Measurements from ENCODE around the gene KLHL1.

KLHL1 gene

DNA sequence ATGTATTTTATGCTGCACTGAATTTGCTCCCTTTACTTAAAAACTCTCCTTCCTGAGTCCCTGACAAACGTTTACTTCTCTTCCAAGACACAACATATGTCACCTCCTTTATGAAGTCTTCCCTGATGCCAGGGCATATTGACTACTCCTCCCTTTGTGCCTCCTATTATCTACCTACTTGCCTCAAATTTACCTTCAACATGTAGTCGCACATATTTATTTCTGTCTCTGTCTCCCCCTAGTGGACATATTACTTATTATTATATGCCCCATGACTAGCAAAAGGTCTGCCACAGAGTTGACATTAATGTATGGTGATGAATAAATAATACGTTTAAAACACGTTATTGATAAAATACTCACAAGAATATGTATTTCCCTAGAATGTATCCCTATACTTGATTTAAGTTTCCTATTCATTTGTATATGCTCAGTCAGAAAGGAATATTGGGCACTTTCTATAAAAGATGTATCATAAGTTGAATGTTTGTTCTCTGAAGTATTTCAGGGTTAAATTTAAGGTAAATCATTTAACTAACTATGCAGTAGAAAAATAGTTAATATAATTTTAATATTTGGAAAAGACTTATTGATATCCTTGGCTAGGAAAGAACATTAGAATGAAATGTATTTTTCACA lies 250.9 kb downstream of the KLHL1 start:
- peak; percentile 63 for DNase-seq

DNA sequence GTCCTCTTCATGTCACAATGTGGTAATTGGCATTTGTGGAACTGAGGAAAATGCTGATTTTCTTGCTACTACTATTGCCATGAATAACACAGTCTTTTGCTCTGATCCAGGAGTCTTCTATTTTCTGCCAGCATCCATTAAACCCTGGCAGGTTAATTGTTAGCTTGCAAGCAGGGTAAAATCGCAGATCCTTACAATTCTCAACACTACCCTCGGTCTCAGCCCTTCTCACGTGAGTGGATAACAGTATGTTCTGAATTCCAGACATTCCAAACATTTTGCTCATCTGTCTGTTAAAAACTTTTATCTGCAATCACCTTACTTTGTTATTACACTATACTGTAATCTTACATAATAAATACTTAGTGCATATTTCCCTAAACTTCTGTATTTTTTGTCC lies 251.9 kb downstream of the KLHL1 start:
- DNase-seq: no peak

DNA sequence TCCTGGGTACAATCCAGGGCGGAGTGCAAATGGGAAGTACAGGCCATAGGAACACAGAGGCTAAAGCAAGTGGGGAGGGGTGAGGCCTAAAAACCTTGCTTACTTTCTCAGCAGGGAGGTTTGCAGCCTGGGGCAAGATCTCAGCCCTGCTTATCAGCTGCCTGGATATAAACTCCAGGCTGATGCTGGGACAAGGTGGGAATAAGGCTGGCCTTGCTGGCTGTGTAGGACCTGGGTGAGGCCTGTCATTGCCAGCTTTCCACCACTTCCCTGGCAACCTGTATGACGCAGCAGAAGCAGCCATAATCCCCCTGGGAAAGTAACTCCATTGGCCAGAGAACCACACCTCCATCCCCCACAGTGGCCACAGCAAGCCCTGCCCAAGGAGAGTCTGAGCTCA lies 279.7 kb downstream of the KLHL1 start:
- DNase-seq: no peak

DNA sequence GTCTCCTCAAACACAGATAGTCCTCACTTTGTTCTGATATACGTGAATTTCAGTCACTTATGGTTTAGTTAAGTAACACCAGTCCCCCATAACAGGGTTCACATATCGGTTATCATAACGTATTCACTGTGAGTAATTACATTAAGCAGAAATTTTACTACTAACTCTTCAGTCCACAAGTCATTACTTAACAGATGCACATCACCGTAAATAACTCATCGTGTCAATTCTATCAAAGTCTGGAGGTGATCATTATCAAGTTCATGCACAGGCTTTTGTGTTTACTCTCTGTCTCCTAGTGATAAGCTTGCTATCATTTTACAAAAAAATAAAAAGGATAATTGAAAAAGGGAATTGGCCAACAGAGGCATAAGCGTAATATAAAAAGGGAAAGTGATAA lies 288.1 kb downstream of the KLHL1 start:
- no peak for DNase-seq

DNA sequence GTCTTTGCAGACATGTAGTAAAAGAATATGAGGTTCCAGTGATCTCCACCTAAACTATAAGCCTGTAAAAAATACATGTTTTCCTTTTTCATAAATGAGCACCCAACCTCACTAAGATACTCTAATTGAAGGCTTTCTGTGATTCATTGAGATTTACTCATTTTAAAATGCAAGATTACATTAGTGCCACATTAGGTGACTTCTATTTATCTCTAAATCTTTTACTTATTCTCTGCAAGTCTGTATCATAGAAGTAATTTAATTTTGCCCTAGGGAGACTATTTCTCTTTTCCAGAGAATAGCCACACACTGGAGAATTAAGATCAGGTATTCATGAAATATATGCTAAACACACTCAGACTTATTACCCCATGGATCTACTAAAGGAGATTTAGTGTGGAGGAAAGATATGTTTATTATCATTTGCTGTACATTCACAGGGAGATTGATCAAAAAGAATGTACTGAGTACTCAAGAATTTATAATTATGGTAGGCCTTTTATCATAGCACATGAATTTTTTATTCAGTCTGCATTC lies 290.9 kb downstream of the KLHL1 start:
- DNase-seq: no peak

DNA sequence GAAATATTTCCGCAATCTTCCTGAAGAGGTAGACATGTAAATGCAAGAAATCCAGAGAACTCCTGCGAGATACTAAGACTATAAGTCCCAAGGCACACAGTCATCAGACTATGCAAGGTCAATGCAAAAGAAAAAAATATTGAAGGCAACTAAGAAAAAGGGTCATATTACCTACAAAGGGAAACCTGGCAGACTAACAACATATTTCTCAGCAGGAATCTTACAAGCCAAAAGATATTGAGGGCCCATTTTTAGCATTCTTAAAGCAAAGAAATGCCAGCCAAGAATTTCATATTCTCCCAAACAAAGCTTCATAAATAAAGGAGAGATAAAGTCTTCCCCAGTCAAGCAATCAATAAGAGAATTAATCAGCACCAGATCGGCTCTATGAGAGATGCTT lies 299.1 kb downstream of the KLHL1 start:
- DNase-seq: no peak

DNA sequence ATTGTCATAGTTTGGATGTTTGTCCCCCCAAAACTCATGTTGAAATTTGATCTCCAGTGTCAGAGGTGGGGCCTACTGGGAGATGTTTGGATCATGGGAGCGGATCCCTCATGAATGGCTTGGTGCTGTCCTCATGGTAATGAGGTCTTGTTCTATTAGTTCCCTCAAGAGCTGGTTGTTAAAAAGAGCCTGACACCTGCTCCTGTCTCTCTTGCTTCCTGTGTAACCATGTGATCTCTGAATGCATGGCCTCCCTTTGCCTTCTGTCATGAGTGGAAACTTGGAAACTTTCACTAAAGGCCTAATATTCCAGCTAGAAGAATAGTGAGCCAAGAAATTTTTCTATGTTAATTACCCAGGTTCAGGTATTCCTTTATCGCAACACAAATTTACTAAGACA lies 312.0 kb downstream of the KLHL1 start:
- no peak for DNase-seq

DNA sequence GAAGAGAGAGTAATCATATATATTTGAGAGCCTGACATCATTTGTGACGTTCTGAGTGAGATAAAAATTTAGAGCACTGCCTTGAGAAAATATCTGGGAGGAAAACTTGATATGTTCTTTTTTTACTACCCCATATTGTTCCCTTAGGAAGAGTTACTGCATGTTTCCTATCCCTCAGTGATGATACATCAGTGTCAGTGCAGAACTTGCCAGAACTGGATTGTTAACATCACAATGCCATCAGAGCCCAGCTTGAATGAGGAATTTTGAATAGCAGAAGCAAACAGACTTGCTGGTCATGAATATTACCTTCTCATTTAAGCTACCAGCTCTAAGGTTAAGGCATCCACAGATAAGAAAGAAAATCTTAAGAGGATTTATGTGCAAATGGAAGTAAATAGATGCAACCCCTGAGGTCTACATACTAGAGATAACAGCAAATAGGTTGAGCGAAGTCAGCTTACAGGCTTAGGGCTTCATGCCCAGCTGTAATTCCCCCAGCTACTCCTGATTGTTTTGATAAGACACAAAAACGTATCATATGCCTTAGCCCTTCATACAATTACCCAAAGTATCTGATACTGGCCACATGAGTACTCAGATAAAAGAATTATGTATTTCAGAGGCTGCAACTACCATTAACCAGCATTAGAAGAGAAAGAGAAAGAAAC lies 314.3 kb downstream of the KLHL1 start:
- DNase-seq: no peak

DNA sequence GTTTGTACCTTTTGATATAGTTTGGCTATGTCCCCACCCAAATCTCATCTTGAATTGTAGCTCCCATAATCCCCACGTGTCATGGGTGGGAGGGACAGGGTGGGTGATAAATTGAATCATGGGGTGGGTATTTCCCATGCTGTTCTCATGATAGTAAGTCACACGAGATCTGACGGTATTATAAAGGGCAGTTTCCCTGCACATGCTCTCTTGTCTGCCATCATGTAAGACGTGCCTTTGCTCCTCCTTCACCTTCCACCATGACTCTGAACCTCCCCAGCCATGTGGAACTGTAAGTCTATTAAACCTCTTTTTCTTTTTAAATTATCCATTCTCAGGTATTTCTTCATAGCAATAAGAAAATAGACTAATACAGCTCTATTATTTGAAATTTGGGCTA lies 331.3 kb downstream of the KLHL1 start:
- DNase-seq: no peak

DNA sequence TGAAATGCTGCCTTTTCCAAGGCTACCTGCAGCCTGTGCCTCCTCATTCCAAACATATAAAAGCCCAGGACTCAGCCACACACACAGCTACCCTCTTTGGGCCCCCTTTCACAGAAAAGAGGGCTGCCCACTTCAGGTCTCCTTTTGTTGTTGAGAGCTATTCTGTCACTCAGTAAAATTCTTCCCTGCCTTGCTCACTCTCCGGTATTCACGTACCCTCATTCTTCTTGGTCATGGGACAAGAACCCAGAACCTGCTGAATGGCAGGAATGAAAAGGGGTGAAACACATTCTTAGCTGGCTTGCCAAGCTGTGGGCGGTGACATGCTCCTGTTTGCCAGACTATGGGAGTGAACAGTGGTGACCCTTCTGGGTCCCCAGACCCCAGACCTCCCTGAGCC lies 338.6 kb downstream of the KLHL1 start:
- DNase-seq: no peak

DNA sequence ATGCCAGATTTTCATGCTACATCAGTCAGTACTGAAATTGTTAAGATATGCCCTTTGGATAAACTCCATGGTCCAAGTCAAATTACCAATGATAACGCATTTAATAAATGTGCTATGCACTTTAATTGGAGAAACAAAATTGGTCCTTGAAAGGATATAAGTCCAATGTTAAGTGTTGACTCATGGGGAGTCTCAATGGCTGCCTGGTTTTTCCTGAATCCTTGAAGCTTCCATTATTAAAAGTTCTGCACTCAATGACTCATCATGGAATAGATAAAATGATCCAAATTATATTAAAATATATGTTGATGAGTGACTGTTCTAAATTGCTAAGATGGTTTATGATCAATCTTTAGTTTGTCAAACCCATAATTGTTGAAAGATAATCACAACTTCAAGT lies 346.7 kb downstream of the KLHL1 start:
- DNase-seq: no peak

DNA sequence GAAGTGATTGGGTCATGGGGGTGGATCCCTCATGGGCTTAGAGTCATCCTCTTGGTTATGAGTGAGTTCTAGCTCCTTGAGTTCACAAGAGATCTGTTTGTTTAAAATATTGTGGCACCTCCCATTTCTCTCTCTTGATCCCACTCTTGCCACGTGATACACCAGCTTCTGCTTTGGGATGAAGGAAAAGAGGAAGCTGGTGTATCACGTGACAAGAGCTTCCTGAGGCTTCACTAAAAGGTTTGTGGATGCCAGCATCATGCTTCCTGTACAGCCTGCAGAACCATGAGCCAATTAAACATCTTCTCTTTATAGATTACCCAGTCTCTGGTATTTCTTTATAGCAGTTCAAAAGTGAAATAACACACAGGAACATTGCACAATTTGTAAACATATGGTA lies 353.2 kb downstream of the KLHL1 start:
- DNase-seq: no peak

DNA sequence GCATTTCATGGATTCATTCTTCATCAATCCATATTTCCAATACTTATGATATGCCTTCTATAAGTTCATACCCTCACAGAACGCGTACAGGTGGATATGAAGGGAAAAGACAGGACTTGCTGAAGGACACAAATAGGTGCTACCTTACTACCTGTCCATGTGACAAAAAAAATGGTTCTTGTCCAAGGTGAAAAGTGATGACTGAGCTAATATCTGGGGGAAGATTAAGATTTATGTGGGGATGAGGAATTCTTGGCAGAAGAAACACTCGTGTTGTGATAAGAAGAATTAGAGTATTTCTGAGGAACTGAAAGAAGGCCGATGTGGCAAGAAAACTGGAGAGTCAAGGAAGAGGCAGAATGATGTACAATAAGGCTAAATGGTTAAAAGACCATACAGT lies 357.0 kb downstream of the KLHL1 start:
- no peak for DNase-seq

DNA sequence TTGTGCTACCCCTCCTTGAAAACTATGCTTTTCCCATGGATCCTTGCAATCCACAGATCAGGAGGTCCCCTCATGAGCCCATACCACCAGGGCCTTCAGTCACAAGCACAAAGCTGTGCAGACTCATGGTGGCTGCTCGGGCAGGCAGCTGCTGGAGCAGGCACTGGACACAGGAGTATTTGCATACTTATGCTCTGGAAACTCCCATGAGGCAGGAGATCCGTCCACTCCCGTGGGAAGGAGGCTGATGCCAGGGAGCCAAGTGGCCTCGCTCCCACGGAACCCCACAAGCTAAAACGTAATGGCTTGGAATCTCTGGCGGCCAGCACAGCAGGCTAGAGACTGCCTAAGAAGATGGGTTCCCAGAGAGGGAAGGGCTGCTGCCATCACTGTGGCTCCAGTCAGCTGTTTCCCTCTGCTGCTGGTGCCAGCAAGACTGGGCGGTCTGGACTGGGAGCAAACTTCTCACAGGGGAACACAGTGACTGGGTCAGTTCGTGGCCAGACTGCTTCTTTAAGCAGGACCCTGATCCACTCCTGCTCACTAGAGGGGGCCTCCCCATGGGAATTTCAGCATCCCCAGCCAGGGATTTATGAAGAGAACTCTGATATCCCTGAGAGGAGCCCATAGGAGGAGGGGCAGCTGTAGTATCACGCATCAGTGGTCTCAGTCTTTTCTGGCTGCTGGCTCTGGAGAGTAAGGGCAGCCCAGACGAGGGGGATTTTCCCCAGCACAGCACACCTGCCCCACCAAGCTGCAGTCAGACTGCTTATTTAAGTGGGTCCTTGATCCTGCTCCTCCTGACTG lies 370.9 kb downstream of the KLHL1 start:
- no peak for DNase-seq

DNA sequence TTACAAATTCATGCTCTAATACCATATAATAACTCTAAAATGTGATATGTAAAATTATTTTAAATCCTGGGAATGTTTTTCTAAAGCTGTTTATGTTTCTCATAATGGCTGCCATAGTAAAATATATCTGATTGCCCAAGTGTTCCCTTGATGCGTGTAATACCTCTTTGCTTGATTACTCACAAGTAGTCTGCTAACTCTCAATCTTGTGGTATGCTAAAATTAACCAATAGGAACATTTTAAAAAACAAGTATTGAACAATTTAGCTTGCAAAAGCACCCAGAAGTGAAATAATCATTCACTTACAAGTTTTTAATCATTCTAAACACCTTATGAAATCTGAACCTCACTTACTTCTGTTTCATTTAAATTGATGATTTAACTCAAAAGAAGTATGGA lies 386.6 kb downstream of the KLHL1 start:
- DNase-seq: no peak

DNA sequence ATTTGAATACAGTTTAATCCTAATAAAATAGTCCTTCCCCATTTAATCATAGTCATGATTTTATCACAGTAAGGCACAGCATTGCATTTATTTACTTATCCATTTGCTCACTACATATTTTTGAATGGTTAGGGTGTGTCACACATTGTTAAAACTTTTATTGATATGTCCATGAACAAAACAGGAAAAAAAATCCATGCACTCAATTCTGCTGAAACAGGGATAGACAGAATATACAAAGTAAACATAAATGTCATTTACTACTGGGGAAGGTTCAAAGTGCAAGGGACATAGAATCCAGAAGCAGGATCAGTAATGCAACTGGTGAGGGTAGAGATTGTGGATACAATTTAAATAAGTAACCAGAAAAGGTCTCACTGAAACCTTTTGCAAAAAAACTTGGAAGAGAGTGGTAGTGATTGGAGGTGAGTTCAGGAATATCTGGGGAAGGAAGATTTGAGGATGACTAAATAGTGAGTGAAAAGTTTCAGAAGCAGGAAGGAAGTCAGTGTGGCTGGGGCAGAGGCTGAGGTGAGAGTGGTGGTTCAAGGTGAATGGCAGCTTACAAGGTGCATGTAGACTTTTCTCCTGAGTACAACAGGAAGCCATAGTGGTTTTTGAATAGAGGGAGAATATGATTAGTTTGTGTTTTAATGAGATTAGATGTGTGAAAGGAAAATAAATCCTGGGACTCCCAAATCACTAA lies 387.8 kb downstream of the KLHL1 start:
- DNase-seq: no peak

DNA sequence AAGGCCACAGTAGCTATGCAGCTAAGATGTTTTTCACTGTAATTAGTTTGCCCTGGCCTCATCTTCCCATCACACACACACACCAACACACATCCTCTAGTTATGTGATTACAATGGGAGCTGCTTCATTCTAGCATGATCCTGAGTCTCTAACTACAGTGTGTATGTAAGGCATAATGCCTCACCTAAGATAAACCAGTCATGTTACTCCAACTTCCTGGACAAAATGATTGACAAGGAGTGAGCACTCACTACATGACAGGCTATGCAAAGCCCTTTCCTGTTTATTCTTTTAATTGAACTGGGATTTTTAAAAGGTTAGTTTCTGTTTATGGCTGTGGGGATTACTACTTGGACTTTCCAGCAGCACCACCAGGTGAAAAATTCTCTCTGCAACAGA lies 401.4 kb downstream of the KLHL1 start:
- DNase-seq: no peak

DNA sequence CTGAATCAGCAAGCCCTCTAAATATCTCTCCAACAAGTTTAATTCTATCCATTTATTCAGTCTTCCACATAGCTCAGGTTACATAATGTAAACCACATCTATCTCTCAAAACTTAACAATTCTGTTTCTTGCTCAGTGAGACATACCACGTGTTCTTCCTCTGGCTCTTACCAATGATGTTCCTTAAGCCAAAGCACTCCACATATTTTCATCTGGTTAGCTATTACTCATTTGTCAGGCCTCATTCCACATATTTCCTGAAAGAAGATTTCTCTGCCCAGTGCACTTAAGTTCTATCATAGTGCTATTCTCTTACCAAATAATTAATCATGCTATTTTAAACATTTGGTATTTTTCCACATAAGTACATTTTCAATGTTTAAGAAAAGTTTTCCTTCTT lies 403.9 kb downstream of the KLHL1 start:
- DNase-seq: no peak

DNA sequence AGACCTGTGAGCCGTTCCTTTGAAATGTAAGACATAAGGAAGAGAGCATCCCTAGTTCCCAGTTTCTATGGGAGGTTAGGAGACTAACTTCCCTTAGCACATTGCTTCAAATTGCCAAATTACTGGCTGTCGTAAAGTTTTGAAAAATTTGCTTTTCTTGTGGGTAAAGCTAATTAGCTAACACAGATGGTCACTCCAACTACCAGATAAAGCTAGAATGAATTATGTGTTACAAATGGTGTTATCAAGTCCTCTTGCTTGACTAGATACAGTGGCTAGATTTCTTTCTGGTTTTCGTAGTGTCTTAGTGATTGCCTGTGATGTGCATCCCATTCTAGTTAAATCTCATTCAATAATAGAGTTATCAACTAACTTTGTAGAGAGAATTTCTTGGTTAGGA lies 417.3 kb downstream of the KLHL1 start:
- DNase-seq: no peak

DNA sequence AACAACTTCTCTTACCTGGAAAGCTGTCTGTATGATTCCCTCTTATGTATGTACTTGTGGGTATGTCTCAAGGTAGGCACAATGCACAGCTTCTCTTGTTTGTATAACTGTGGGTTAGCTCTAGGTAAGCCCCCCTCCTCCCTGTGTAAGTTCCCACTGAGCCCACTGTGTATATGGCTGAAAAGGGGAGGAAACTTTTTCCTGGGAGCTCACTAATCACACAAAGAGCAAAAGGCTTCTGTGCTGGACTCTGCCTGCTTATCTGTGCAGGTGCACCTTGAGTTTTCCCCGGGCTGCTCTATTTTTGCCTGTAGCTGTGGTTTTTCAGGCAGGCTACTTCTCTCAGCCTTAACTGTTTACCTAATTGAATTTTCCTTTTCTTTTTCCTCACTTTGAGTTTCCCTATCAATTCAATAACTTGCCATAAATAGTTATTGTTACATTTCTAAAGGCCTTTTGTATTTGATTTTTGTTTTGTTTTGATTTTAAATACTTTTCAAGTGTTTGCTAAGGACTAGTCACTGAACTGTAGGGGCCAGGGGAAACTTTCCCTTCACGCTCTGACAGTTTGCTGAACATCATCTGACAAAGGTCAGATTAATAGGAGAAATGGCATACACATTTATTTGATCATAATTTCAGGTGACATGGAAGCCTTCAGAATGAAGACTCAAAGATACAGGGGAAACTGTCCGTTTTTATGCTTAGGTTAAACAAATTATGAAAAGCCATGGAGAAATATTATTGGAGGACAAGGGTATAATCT lies 424.1 kb downstream of the KLHL1 start:
- peak; percentile 39 for DNase-seq

DNA sequence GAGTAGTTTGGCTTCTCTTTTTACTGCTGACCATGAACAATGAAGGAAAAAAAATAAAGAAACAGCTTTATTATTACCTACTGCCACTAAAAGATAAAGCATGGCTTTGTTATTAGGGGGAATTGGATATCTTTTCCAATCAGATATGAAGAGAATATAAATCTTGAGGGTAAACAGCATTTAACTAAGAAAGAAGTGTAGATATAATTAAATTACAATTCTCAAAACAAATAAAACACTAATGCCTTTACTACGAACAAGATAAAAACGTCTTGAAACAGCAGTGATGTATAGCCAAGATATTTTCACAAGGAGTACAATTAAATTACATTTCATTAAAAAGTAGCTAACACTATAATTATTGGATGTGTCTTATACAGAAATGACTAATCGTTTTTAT lies 426.5 kb downstream of the KLHL1 start:
- no peak for DNase-seq

DNA sequence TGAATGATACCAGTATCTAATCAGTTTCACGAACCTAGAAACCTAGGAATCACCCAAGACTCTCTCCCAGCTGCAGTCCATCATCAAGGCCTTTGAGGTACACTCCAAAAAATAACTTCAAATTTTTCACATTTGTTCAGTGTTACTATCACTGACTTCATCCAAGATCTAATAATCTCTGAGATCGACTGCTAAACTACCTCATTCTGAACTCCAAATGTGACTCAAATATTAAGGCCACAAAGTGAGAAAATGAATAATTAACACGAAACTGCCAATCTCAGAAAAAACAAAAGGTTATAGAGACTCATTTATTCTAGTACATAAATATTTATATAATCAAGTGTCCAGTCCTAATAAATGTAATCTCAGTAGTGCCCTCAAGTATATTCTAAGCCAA lies 430.9 kb downstream of the KLHL1 start:
- no peak for DNase-seq

DNA sequence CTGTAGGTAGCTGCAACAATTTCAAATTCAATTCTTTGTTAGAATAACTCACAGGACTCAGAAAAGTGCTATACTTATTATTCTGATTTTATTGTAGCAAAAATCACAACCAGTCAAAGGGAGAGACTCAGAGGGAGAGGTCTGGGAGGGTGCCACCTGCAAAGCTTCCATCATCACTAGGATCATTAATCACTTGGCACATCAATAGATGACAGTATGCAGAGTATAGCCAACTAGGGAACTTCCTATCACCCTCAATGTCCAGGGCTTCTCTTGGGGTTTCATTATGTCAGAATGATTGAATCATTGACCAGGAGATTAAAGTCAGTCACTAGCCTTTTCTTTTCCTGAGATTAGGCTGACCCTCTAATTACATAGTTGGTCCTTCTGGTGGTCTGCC lies 432.0 kb downstream of the KLHL1 start:
- no peak for DNase-seq

Measured in hematopoietic multipotent progenitor cell treated with erythropoietin and hydrocortisone succinate and interleukin-3 and kit ligand, for 8 days (in vitro differentiated cells).